GM21619 (cell line): ENCODE measurements around the gene ADAMTS12.

Experiments used
- ATAC-seq: cut with Tn5 transposase; IDR thresholded peaks from one replicate; pipeline ENCODE4 v1.9.1; 2021; ENCODE audit not compliant: unreplicated experiment

The ADAMTS12 gene

GRCh38 chr5:33810491-33811120, 81.2 kb downstream of the ADAMTS12 start:
- no peak for ATAC-seq

DNA sequence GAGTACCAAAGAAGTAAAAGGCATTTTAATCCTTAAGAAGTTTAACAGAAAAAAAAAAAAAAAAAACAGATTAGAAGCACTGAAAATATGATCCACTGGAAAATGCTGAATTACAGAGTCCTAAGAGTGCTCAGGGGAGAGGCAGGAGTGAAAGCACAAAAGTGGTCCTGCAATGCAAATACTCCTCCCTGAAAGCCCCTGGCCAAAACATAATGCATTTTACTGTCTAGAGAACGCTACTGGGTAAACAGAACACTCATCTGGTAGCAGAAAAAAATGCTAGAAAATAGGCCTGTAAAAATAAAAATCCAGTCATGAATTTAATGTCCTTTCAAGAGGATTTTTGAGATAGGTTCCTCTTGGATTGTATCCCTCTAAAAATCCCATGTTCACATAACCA, 81.9 kb downstream of the ADAMTS12 start:
- ATAC-seq: no peak

GRCh38 chr5:33808699-33809098, 83.1 kb downstream of the ADAMTS12 start:
- ATAC-seq: no peak

GRCh38 chr5:33807771-33808170, 84.0 kb downstream of the ADAMTS12 start:
- no peak for ATAC-seq

- ATAC-seq: no peak
Observed at GRCh38 chr5:33806738-33807442, 84.9 kb downstream of the ADAMTS12 start.

DNA sequence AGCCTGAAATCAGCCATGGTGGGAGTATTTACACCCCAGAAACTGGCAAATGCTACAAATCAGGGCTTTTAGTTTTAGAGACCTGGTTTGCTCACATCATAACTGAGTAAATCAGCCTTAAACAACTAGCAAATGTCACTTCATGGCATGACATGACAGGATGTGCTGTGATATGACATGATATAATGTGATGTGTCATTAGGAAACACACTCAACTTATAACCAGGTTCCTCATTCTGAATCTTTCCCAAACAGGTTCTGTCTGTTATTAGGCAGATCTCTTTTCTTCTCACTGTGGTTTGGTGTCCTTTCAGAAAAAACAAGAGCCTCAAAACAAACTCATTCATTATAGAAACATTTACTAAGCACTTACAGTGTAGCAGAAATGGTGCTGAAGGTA, 90.5 kb downstream of the ADAMTS12 start:
- no peak for ATAC-seq

- no peak for ATAC-seq
Observed at GRCh38 chr5:33800241-33800950, 91.4 kb downstream of the ADAMTS12 start.

DNA sequence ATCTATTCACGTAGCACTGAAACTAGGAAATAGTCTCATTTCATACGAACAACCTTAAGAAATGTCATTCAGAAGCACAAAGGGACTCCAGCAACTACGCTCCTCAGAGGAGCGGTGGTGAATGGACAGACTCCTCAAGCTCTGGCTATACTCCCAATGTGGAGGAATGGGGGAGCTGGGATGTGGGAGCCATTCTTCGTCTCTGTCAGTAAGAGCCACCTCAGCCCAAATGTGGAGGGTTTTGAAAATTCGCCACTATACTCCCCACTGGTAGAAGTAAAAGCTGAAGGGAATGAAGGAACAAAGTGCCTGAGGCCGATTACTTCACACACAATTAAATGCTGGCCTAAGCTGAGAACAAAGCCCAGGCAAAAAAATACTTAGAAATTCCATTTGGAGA, 96.3 kb downstream of the ADAMTS12 start:
- no peak for ATAC-seq

DNA sequence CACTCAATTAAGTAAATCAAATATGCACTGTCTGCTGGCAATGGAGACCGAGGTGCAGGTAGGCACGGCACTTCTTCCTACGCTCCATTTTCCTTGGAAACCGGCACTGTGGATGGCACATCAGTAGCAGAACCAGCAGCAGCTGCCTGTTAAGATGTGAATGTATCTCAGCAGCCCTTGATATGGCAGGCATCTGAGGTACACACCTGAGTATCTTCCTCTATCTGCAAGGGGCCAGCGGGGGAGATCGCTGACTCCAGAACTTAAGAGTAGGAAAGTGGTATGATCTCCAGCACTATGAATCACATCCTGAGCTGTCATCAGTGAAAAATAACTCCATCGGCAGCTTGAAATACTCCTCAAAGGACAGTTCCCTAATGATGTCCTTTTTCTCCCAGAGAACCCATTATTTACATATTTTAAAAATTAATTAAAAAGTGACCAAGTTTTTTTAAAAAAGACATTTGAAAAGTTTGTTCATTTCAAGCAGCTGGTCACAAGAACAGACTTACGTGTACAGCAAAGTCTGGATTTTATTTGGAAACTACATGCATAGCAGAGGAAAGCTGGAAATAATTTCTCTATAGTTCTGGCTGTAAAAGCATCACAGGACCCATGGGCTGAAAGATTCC, 97.1 kb downstream of the ADAMTS12 start:
- ATAC-seq: no peak

DNA sequence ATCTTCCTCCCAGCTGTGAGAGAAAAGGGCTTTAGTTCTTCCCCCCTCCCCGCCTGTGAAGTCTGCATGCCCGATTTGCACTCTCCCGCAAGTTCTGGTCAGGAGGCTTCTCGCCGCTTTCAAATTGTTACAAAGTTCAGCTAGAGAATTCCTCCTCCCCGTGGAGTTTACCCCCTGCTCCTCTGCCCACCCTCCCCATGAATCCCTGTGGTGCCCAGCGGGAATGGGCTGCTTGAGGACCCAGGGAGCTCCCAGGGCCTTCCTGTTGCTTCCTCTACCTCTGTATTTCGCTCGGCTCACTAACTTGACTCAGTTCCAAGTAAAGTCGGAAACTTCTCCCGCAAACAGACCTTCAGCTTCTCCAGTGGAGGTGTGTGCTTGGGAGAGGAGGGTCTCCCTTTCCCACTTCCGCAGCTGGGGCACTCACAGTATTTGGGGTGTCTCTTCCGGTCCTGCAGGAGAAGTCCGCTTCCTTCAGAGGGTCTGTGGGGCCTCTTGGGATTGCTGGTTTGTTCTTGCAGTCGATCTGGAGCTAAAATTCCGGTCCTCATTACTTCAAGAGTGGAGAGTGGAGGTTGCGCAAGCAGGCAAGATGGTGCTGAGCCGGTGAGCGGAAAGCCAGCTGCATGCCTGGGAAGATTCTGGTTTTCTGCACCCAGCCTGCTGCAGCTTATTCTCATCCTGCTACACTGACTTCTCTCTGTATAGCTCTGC, 97.8 kb downstream of the ADAMTS12 start:
- ATAC-seq: no peak

GRCh38 chr5:33793276-33793675, 98.5 kb downstream of the ADAMTS12 start:
- no peak for ATAC-seq

DNA sequence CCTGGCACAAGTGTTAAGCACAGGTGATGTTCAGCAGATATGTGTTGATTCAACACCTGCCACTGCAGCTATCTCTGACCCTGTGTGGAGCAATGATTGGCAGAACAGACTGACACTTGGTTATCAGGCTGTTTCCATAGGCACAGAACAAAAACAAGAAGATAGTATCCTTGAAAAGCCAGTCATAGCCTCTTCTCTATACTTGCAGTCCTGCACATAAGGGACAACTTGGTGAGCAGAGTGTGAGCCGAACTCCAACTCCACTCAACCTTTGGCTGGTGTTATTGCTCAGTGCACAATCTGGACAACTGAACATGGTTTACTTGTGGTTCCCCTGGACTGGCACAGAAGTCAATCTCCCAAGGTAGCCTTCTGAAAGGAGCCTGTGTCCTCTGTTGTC, 99.2 kb downstream of the ADAMTS12 start:
- ATAC-seq: no peak

- ATAC-seq: no peak
Observed at GRCh38 chr5:33789567-33789957, 102.2 kb downstream of the ADAMTS12 start.

DNA sequence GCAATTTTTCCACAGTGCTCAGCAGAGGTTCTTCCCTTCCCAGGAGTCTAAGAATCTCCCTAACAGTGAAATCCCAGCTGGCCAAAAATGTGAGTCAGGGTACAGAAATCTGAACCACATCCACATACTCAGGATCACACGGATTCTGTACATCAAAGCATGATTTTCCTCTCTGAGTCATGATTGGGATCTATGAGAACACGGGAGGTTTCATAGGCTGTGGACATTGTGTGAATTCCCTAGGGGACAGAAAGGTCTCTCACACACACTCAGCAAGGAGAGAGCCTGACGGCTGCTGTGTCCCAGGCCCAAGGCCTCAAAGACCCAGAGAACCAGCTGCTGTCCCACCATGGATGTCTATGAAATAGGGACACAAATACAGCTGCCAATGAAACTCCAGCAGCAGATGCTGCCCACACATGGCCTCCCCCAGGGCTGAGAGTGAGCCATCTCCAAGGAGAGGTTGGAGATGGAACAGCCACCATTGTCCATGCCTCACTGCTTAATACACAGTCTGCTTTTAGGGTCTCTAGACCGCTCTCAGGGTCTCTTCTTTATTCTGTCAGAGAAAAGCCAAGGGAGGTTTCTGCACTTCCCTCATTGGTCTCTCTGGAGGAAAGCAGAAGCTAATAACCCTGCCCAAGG, 102.7 kb downstream of the ADAMTS12 start:
- no peak for ATAC-seq

- no peak for ATAC-seq
Observed at GRCh38 chr5:33785571-33785970, 106.2 kb downstream of the ADAMTS12 start.

GRCh38 chr5:33781286-33781685, 110.5 kb downstream of the ADAMTS12 start:
- ATAC-seq: no peak

DNA sequence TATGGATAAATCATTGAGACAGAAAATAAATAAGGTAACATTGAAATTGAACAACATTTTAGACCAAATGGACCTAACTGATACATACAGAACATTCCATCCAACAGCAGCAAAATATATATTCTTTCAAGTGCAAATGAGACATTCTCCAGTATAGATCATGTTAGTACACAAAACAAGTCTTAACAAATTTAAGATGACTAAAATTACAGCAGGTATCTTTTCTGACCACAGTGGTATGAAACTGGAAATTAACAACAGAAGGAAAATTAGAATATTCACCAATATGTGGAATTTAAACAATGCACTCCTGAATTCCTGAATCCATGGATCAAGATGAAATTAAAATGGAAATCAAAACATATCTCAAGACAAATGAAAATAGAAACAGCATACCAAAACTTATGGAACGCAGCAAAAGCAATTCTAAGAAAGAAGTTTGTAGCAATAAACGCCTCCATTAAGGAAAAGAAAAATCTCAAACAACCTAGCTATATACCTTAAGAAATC, 115.6 kb downstream of the ADAMTS12 start:
- no peak for ATAC-seq

GRCh38 chr5:33774341-33774740, 117.4 kb downstream of the ADAMTS12 start:
- ATAC-seq: no peak

DNA sequence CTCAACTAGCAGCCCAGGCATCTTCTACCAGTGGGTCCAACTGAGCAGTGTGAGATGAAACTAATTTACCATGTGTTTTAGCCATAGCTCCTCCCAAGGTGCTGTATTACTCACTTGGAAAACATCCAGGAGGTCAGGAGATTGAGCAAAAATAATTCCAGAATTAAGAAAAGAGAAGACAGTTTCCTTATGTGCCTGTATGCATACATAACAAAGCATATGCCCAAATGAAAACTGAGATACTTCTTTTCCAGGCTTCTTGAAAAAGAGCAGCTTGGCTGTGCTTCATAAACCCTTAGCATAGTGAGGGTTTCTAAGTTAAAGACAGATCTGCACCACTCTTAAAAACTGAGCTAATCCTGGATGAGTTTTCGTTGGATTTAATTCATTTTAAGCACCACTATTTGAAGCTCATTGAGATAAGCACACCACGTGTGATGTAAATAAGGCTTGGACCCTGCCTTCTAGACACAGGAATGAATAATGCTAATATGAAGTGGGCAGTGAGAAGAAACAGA, 119.4 kb downstream of the ADAMTS12 start:
- no peak for ATAC-seq

- ATAC-seq: no peak
Observed at GRCh38 chr5:33769968-33770367, 121.8 kb downstream of the ADAMTS12 start.
